Chondrocyte (in vitro differentiated cells): ENCODE results near the gene IP6K1. TPM values are rescaled to one million over a fixed set of nuclear protein-coding genes. Genes with fewer than 3 reads are reported as not detected.

Experiments
- DNase-seq: peaks from one replicate; pipeline ENCODE4 v3.0.0; 2021; ENCODE audit warnings: mixed read lengths, low spot score
- H3K27ac Mint-ChIP-seq: one replicate; pipeline ENCODE4 v1.8.0; 2021; ENCODE audit warnings: mild to moderate bottlenecking, moderate library complexity, mixed read lengths; ENCODE audit not compliant: unreplicated experiment
- H3K27me3 Mint-ChIP-seq: 2 replicates; pipeline ENCODE4 v1.8.0; 2021; ENCODE audit warnings: low read depth, mixed read lengths
- H3K36me3 Mint-ChIP-seq: 2 replicates; pipeline ENCODE4 v1.8.0; 2021; ENCODE audit warnings: low read depth, mixed read lengths
- H3K4me1 Mint-ChIP-seq: 2 replicates; pipeline ENCODE4 v1.8.0; 2021; ENCODE audit warnings: low read depth, mild to moderate bottlenecking, mixed read lengths
- H3K4me3 Mint-ChIP-seq: one replicate; pipeline ENCODE4 v1.8.0; 2021; ENCODE audit warnings: mild to moderate bottlenecking, moderate library complexity, mixed read lengths; ENCODE audit not compliant: unreplicated experiment
- H3K9me3 Mint-ChIP-seq: 2 replicates; pipeline ENCODE4 v1.8.0; 2021; ENCODE audit warnings: low read depth, mixed read lengths
- CTCF ChIP-seq: fragments of 200-600 bp; sonication (generic); IDR thresholded peaks from 2 replicates; pipeline ENCODE4 v1.5.0; 2021; ENCODE audit warnings: antibody characterized with exemption, mild to moderate bottlenecking, moderate library complexity
- microRNA-seq: library from miRNA; unstranded; fragments of <30 nt; microRNA quantifications from one replicate; pipeline ENCODE4 v1.2.0, GENCODE V29; 2020; ENCODE audit warnings: borderline number of aligned reads
- total RNA-seq: library from RNA; stranded (reverse); gene quantifications from 3 replicates; pipeline ENCODE4 v1.2.1, GENCODE V29; 2021

IP6K1 gene
- total RNA-seq, 1 donor from 2014 or later, result 40.1 TPM

DNA sequence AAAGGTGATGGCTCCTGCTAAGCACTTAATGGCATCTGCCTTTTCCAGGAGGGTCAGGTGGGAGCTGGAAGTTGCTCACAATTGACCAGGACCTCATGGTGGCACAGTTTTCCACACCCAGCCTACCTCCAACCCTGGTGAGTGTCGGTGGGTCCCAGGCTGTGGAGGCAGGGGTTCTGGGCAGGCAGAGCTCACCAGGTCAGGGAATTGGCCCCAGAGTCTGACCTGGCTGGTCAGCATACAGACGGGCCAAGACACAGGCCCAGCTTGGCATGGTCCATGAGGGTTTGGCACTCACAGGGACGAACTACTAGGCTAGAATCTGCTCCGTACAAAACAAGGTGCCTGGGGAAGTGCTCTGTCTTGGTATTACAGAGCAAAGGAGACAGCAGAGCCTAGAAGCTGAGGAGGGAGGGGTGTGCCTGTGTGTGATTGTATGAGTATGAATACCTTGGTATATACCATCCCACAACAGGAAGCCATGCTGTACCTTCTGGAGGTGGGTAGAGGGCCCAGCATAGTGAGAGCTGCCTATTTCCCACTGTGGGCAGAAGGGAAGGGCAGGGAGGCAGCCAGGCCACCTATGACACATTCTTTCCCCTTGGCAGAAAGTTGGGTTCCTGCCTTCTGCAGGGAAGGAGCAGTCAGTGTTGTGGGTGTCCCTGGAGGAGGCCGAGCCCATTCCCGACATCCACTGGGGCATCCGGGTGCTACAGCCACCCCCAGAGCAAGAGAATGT lies 105.7 kb downstream of the IP6K1 start:
- H3K4me3 Mint-ChIP-seq, result no peak overlapping the region
- no peak overlapping the region for H3K27ac Mint-ChIP-seq
- peaks cover 21% of the 10 kb centered on the region for H3K36me3 Mint-ChIP-seq
- H3K9me3 Mint-ChIP-seq, result no peaks in the 10 kb centered on the region
- H3K4me1 Mint-ChIP-seq, result peaks cover 4% of the 10 kb centered on the region
- no peak for DNase-seq
- no peak for TF ChIP-seq CTCF
- no peaks in the 10 kb centered on the region for H3K27me3 Mint-ChIP-seq

DNA sequence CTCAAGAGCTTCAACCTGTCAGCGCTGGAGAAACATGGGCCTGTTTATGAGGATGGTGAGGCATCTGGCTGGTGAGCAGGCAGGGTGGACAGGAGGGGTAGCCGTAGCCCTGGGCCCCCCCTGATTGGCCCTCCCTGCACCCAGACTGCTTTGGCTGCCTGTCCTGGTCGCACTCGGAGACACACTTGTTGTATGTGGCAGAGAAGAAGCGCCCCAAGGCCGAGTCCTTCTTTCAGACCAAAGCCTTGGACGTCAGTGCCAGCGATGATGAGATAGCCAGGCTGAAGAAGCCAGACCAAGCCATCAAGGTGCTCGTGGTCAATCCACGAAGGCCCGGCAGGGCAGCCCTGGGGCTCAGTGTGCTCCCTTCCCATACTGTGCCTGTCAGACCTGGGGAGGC lies 110.4 kb downstream of the IP6K1 start:
- Mint-ChIP-seq H3K4me3 (no peak overlapping the region), H3K27me3 (no peaks in the 10 kb centered on the region), H3K27ac (no peak overlapping the region), H3K36me3 (peaks cover 13% of the 10 kb centered on the region), H3K9me3 (no peaks in the 10 kb centered on the region), H3K4me1 (peaks cover 16% of the 10 kb centered on the region)
- DNase-seq, result no peak
- no peak for TF ChIP-seq CTCF

DNA sequence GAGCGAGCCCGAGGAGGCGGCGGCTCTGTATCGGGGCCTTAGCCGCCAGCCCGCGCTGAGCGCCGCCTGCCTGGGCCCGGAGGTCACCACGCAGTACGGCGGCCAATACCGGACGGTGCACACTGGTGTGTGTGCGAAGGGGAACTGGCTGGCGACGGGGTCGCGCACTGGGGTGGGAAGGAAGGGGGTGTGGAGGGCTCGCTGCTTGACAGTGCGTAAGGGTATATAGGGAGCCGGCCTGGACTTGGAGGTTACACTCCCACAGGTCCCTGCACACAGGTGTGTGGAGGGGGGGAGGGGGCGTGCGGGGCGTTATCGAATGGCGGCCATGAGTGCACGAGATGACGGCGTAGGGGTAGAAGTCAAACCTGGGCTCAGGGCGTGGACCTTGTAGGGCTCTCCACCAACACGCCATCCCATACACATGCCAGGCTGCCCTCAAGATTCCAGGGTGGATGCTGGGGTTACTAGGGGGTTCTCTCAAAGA lies 111.8 kb downstream of the IP6K1 start:
- H3K27ac Mint-ChIP-seq, result peak overlapping the region; percentile 17
- no peaks in the 10 kb centered on the region for H3K27me3 Mint-ChIP-seq
- no peak for DNase-seq
- TF ChIP-seq CTCF, result peak; percentile 46
- no peaks in the 10 kb centered on the region for H3K9me3 Mint-ChIP-seq
- peaks cover 16% of the 10 kb centered on the region for H3K4me1 Mint-ChIP-seq
- H3K36me3 Mint-ChIP-seq, result peaks cover 7% of the 10 kb centered on the region
- H3K4me3 Mint-ChIP-seq, result peak overlapping the region; percentile 90

Small RNA genes within 50 kb of the gene (microRNA-seq; reads per million reads assigned to microRNA genes)
- gene MIR5193, result not detected

Other genes starting within 250 kb of the IP6K1 start
- 0.77 to 0.82 TPM (median 0.77 TPM) in 3 replicates for gene BSN, start 232.1 kb downstream of the IP6K1 start, total RNA-seq
- 64.5 to 72.0 TPM (median 69.8 TPM) in 3 replicates for gene APEH, start 112.2 kb downstream of the IP6K1 start, total RNA-seq
- gene MST1, start 97.1 kb downstream of the IP6K1 start, total RNA-seq, result 17.6 to 24.4 TPM (median 19.1 TPM) in 3 replicates
- gene RNF123, start 97.0 kb downstream of the IP6K1 start, total RNA-seq, result 40.1 to 46.2 TPM (median 41.4 TPM) in 3 replicates
- gene AMIGO3, start 66.9 kb downstream of the IP6K1 start, total RNA-seq, result 0.27 to 0.35 TPM in 2 of 3 replicates, not detected in the other
- 27.6 to 50.2 TPM (median 28.4 TPM) in 3 replicates for gene GMPPB, start 62.6 kb downstream of the IP6K1 start, total RNA-seq
- not detected in 3 replicates for gene CDHR4, start 13.3 kb upstream of the IP6K1 start, total RNA-seq
- 4.1 to 7.9 TPM (median 7.9 TPM) in 3 replicates for gene INKA1, start 16.7 kb upstream of the IP6K1 start, total RNA-seq
- gene UBA7, start 27.4 kb upstream of the IP6K1 start, total RNA-seq, result 25.6 to 45.3 TPM (median 26.3 TPM) in 3 replicates
- gene TRAIP, start 70.0 kb upstream of the IP6K1 start, total RNA-seq, result 2.3 to 5.9 TPM (median 2.7 TPM) in 3 replicates
- gene CAMKV, start 83.4 kb upstream of the IP6K1 start, total RNA-seq, result not detected in 3 replicates
- gene MST1R, start 117.3 kb upstream of the IP6K1 start, total RNA-seq, result 0.55 to 1.1 TPM (median 0.56 TPM) in 3 replicates
- gene MON1A, start 143.3 kb upstream of the IP6K1 start, total RNA-seq, result 9.6 to 13.6 TPM (median 11.0 TPM) in 3 replicates
- 57.1 to 70.7 TPM (median 61.0 TPM) in 3 replicates for gene RBM6, start 153.6 kb upstream of the IP6K1 start, total RNA-seq